Measurements from ENCODE around the gene HOXB1.

The HOXB1 gene

GRCh38 chr17:48571826-48572417, 41.1 kb upstream of the HOXB1 start:
- TF ChIP-seq, protein P1, sequence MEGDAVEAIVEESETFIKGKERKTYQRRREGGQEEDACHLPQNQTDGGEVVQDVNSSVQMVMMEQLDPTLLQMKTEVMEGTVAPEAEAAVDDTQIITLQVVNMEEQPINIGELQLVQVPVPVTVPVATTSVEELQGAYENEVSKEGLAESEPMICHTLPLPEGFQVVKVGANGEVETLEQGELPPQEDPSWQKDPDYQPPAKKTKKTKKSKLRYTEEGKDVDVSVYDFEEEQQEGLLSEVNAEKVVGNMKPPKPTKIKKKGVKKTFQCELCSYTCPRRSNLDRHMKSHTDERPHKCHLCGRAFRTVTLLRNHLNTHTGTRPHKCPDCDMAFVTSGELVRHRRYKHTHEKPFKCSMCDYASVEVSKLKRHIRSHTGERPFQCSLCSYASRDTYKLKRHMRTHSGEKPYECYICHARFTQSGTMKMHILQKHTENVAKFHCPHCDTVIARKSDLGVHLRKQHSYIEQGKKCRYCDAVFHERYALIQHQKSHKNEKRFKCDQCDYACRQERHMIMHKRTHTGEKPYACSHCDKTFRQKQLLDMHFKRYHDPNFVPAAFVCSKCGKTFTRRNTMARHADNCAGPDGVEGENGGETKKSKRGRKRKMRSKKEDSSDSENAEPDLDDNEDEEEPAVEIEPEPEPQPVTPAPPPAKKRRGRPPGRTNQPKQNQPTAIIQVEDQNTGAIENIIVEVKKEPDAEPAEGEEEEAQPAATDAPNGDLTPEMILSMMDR (IDR thresholded peaks at IDR 0.05; ENCODE audit: low read depth, low read length, missing control alignments) = no peak
- no peaks in the 10 kb centered on the region for H3K36me3 ChIP-seq (replicated peaks)
- H3K4me3 ChIP-seq (ENCODE audit: low read depth, low read length) = no peak overlapping the region
- H3K27ac ChIP-seq = no peak overlapping the region
- peaks cover 95% of the 10 kb centered on the region for H3K27me3 ChIP-seq (replicated peaks)
- no peak for DNase-seq
- in situ Hi-C loops (cut with HindIII; ENCODE audit: low pct_ligation_motif_present, low sequenced_read_pairs) = no loop called here

DNA sequence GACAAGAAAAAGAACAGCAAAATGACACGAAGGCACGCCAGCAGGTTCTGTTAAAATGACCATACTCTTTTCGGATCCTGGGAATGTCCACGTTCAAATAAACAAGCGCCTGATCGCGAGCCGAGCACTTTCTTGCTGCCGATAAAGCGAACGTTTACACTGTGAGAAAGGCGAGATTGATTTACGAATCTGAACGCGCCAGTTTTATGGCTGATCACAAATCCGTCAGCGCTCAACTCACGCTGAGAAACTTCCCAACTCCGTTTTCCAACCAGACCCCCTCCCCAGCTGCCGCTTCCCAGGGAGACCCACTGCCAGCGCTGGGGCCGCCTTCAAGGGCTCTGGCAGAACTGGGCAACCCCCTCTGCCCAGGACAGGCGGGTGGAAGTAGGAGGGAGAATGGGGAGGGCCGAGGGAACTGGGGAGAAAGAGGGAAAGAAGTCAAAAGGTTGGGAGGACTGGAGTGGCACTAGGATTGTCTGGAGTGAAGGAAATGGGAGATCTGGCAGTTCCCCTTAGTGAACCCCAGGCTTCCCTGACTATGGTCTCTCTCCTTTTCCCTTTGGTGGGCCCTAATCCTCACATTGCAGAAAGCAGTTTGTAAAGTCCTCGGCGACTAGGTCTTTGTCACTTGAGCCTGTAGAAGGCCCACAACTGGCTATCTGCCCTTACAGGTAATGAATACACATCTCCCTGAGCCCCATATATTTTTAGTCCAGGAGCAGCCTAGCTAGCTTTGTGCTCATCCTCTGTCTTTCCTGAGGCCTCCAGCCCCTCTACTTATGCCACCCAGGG, 40.4 kb upstream of the HOXB1 start:
- TF ChIP-seq, protein P1 (IDR thresholded peaks at IDR 0.05; ENCODE audit: low read depth, low read length, missing control alignments) = no peak
- no peak for DNase-seq
- Histone ChIP-seq H3K27ac (no peak overlapping the region), H3K36me3 (replicated peaks) (no peaks in the 10 kb centered on the region), H3K4me3 (ENCODE audit: low read depth, low read length) (peak overlapping the region; percentile 3), H3K27me3 (replicated peaks) (peaks cover 96% of the 10 kb centered on the region)
- in situ Hi-C loops (cut with HindIII; ENCODE audit: low pct_ligation_motif_present, low sequenced_read_pairs) = no loop called here

GRCh38 chr17:48570325-48571023, 39.7 kb upstream of the HOXB1 start:
- Histone ChIP-seq H3K36me3 (replicated peaks) (no peaks in the 10 kb centered on the region), H3K27me3 (replicated peaks) (peaks cover 97% of the 10 kb centered on the region), H3K27ac (no peak overlapping the region), H3K4me3 (ENCODE audit: low read depth, low read length) (peak overlapping the region; percentile 22)
- in situ Hi-C loops (cut with HindIII; ENCODE audit: low pct_ligation_motif_present, low sequenced_read_pairs) = no loop called here
- no peak for DNase-seq
- TF ChIP-seq, protein P1 (IDR thresholded peaks at IDR 0.05; ENCODE audit: low read depth, low read length, missing control alignments) = no peak

DNA sequence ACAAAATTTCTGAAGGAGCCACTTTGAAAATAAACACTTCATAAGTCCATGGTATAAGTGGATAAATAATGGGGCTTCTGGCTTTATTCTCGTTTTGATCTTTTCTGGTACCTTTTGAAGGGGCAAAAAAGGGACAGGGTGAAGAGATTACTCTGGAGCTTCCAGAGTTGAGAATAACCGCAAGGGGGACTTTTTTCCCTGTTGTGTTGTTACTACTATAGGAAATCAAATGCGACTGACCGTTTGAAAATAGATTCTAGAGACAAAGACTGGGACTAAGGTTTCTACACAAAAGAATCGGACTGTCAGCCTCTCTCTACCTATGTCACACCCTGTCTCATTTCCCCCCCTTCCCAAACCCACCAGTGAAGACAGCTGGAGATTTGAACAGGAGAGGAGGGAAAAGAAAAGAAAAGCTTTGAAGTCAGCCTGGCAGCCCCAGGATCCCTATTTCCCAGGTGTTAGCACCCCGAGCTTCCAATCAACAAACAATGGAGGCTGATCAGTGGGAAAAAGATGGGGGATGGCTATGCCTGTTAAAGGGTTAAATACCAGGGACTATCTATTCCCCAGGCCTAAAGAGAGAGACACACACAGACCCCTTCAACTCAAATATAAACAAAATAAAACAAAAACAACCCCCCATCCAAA, 39.0 kb upstream of the HOXB1 start:
- Histone ChIP-seq H3K27ac (no peak overlapping the region), H3K36me3 (replicated peaks) (no peaks in the 10 kb centered on the region), H3K27me3 (replicated peaks) (peaks cover 98% of the 10 kb centered on the region), H3K4me3 (ENCODE audit: low read depth, low read length) (no peak overlapping the region)
- in situ Hi-C loops (cut with HindIII; ENCODE audit: low pct_ligation_motif_present, low sequenced_read_pairs) = no loop called here
- TF ChIP-seq, protein P1 (IDR thresholded peaks at IDR 0.05; ENCODE audit: low read depth, low read length, missing control alignments) = no peak
- no peak for DNase-seq

- H3K27ac ChIP-seq = no peak overlapping the region
- H3K27me3 ChIP-seq (replicated peaks) = peaks cover 97% of the 10 kb centered on the region
- in situ Hi-C loops (cut with HindIII; ENCODE audit: low pct_ligation_motif_present, low sequenced_read_pairs) = no loop called here
- H3K36me3 ChIP-seq (replicated peaks) = no peaks in the 10 kb centered on the region
- TF ChIP-seq, protein P1 (IDR thresholded peaks at IDR 0.05; ENCODE audit: low read depth, low read length, missing control alignments) = no peak
- DNase-seq = no peak
- H3K4me3 ChIP-seq (ENCODE audit: low read depth, low read length) = peak overlapping the region; percentile 30
Observed at GRCh38 chr17:48569240-48569582, 38.4 kb upstream of the HOXB1 start.

Data from brain microvascular endothelial cell (primary cell).